GM21447 (cell line): ENCODE data around the gene MAD1L1.

Experiments
- ATAC-seq: cut with Tn5 transposase; IDR thresholded peaks from one replicate; pipeline ENCODE4 v1.9.1; 2021; ENCODE audit not compliant: unreplicated experiment

Gene MAD1L1

GRCh38 chr7:1961701-1962276, 271.0 kb downstream of the MAD1L1 start:
- no peak for ATAC-seq

- ATAC-seq, result no peak
These were observed 273.4 kb downstream of the MAD1L1 start for GRCh38 chr7:1959305-1959704.

GRCh38 chr7:1957471-1958225, 275.1 kb downstream of the MAD1L1 start:
- ATAC-seq, result no peak

- ATAC-seq, result no peak
These were observed 275.9 kb downstream of the MAD1L1 start for GRCh38 chr7:1956611-1957470.

GRCh38 chr7:1956141-1956540, 276.6 kb downstream of the MAD1L1 start:
- no peak for ATAC-seq

GRCh38 chr7:1954366-1955004, 278.3 kb downstream of the MAD1L1 start:
- no peak for ATAC-seq

- no peak for ATAC-seq
These were observed 279.2 kb downstream of the MAD1L1 start for GRCh38 chr7:1953199-1954190.

- no peak for ATAC-seq
These were observed 280.0 kb downstream of the MAD1L1 start for GRCh38 chr7:1952781-1953180.

- ATAC-seq, result no peak
These were observed 280.5 kb downstream of the MAD1L1 start for GRCh38 chr7:1952169-1952760.

- ATAC-seq, result no peak
These were observed 281.1 kb downstream of the MAD1L1 start for GRCh38 chr7:1951600-1951999.

- no peak for ATAC-seq
These were observed 281.6 kb downstream of the MAD1L1 start for GRCh38 chr7:1951159-1951536.

- no peak for ATAC-seq
These were observed 282.1 kb downstream of the MAD1L1 start for GRCh38 chr7:1950452-1951158.

- no peak for ATAC-seq
These were observed 282.7 kb downstream of the MAD1L1 start for GRCh38 chr7:1950066-1950451.

GRCh38 chr7:1949681-1950055, 283.1 kb downstream of the MAD1L1 start:
- ATAC-seq, result no peak

- no peak for ATAC-seq
These were observed 283.7 kb downstream of the MAD1L1 start for GRCh38 chr7:1948887-1949680.

- ATAC-seq, result no peak
These were observed 284.4 kb downstream of the MAD1L1 start for GRCh38 chr7:1948301-1948796.

- no peak for ATAC-seq
These were observed 285.0 kb downstream of the MAD1L1 start for GRCh38 chr7:1947586-1948217.
